HG03520 (cell line): ENCODE measurements around the gene KRTAP5-2.

Experiments used
- ATAC-seq: cut with Tn5 transposase; IDR thresholded peaks from one replicate; pipeline ENCODE4 v1.9.1; 2021; ENCODE audit warnings: mild to moderate bottlenecking, moderate library complexity; ENCODE audit not compliant: unreplicated experiment

The KRTAP5-2 gene

DNA sequence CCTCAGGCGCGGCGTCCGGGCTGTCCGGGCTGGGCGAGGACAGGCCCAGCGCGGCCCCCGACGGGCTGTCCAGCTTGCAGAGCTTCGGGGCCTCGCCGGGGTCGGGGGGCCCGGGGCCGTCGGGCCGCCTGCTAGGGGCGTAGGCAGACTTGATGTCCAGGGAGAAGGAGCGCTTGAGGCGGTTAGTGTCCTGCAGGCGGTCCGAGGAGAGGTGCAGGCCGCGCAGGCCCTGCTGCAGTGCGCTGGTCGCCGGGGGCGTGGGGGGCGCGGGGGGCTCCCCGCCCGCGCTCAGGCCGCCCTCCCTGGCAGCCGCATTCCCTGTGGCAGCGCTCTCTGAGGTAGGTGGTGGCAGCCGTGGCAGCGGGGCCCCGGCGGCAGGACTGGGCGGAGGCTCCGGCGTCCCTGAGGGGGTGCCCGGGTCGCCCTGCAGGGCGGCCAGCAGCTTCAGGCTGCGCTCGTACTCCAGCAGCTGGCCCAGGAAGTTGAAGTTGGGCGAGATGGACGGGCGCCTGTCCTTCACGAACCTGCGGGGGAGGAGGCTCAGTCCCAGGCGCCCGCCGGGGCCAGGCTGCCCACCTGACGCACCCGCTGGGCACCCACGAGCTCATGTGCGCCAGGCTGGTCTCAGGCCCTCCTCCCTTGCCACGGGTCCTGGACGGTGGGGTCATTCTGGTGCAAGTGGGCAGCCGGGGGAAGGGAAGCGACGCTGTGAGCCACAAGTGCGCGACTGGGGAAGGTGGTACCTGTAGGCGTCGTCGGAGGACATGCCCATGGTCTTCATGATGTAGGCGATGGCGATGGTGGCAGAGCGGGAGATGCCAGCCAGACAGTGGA, 40.8 kb downstream of the KRTAP5-2 start:
- ATAC-seq: no peak

DNA sequence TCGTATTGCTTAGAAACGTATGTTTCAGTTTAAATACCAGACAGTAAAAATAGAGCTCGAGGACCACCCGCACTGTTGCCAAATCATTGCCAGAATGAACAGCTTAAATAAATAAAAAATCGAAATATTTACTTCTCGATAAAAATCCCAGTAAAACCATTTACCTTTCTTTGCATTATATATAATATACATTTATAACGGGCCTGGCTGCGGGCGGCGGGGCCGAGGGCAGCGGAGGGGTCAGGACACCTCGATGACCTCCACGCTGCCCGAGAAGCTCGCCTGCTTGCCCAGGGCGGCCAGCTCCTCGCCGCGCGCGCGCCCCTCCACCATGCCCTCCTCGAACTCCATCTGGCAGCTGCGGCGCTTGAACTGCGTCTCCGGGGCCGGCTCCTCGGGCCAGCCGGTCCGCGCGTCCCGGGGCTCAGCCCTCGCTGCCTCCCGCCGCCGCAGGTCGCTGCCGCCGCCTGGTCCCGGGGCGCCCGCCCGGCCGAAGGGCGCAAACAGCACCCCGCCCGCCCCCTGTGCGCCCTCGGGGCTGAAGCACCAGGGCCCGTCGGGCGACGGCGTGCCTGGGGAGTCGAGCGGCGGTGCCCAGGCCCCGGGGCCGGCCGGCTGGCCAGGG, 41.7 kb downstream of the KRTAP5-2 start:
- no peak for ATAC-seq

DNA sequence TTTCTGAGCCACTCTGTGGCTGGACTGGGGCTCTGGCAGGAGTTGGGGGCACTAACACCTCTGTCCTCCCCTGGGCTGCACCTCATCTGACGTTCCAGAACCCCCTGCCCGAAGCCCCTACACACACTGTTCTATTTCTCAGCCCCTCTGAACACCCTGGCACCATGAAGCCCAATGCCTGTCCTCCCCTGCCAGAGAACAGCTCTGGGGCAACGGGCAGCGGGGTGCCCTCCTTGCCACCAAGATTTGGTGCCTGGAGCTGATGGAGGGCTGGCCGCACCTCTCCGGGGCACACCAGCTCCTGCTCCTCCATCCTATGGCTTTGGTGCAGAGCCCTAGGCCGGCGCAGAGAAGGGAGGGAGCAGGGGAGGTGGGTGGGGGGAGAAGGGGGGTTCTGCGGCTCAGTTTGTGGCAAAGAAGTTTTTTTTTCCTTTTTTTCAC, 42.4 kb downstream of the KRTAP5-2 start:
- no peak for ATAC-seq

DNA sequence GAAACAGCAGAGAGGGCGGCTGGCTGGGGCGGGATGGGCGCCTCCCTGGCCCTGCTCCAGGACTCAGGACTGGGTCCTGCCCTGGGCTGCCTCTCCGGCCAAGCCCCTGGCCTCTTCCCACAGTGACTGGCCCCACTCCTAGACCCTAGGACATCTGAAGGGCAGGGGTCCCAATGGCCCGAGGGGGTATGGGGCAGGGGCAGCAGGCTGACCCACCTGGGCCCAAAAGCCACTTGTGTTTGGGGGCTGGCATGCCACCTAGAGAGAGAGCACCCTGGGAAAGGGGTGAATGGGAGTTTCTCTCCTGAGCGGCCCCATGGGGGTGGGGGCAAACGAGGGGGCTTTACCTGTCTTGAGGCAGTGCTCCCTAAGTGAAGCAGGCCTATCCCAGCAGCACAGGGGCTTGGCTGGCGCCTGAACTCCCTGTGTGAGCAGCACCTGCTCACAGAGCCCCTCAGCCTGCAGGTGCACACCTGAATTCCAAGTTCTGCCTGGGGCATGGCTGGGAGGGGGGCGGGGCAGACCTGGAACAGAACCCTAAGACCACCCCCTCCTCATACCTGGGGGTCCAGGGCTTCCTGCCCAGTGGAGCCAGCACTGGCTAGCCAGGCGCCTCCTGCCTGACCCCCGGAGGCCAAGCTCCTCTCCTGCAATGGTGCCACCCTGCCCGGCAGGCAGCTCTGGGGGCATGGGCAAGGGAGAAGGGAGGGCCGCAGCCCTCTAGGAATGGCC, 42.9 kb downstream of the KRTAP5-2 start:
- ATAC-seq: no peak

DNA sequence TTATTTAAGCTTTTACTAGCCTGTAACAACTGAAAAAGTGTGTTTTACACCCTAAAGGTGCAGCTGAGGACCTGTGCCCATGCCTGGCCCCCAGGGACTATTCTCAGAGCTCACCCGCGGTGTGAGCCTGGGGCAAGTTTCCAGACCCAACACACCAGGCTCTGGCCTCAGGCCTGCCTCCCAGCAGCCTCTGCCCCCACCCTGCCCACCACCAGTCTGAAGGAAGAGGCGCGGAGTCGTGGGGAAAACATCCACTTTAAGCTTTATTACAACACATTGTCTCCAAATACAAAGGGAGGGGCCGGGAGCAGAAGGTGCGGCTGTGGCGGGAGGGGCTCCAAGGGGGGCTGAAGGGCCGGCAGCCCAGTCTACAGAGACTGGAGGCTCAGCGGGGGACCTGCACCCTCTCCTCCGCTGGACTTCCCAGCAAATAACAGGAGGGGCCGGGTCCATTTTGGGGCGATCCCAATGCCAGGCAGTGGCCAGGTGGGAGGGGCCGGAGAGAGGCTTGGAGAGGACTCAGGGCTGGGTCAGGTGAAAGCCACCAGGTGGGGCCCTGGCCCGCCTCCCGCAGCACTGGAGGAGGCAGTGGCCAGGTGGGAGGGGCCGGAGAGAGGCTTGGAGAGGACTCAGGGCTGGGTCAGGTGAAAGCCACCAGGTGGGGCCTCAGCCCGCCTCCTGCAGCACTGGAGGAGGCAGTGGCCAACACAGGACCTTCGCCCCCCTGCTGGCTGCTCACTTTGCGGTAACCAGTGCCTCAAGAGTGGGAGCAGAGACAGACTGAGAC, 44.1 kb downstream of the KRTAP5-2 start:
- ATAC-seq: no peak

DNA sequence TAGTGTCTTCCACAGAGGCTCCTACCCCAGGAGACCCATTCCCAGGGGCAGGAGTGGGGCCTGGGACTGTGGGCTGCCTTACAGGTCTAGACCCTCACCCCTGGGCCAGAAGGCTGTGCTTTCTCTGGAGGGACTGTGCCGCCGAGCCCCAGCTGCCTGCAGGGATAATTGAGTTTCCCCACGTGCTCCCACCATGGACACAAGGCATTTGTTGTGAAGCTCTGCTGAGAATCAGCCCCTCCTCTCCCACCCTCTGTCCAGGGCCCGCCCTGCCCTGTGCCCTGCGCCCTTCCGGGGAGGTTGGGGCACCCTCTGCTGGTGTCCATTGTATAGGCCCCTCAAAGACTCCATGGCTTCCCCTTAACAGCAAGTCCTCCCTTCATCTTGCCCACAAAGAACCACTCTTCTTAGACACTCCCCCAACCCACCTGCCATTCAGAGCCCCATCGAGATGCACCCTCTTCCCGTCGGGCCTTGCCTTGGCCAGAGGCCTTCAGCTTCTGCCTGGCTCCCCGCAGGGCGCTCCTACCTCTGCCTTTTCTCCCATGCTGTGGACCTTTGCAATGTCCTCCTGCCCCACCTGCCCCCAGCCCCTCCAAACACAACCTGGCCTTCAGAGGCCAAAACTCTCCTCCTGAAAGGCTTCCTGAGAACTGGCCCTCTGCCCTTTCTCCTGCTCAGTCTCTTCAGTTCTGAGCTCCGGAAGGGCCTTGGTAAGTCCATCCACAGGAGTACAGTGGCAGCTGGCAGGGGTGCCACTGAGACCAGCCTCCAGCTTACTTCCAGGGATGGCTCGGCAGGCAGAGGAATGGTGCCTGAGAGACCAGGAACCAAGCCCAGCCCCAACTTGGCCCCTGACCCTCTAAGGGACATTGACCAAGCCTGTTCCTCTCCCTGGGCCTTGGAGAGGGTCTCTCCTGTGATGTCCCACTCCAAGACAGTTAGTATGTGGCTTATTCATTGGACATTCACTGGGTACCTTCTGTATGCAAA, 48.5 kb downstream of the KRTAP5-2 start:
- ATAC-seq: no peak

DNA sequence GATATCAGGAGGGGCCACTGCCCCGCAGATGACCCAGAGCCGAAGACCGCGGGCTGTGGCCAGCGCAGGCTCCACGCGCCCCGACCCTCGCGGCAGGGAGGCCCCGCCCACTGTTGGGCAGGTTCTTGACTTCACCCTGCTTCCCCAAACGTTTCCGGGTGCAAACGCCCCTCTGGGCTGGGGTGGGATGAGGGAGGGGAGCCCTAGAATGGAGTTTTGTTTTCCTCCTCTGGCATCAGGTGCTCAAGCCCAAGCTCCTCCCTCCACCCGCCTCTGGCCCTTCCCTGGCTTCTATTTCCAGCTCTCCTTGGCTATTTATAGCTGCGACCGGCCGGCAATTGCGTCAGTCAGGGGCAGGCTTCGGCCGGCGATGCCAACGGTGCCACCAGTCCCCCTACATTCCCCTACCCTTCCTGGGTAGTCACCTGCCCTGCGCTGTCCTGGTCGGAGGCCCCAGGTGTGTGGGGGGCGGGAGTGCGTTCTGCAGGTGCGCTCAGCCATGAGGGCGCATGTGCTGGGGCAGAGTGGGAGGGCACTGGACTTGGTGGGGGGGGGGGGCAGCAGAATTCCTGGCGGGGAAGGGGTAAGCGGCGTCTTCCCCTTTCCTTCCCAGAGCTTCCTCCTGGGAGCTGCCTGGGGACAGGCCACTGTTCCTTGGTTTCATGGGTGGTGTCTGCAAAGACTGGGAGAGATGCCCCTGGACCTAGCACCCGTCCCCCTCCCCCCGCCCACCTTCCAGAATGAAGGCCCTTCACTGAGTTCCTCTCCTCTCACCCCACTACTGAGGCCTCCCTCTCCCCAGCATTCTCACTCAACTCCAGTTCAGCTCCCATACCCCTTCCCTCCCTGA, 49.6 kb downstream of the KRTAP5-2 start:
- ATAC-seq: no peak

DNA sequence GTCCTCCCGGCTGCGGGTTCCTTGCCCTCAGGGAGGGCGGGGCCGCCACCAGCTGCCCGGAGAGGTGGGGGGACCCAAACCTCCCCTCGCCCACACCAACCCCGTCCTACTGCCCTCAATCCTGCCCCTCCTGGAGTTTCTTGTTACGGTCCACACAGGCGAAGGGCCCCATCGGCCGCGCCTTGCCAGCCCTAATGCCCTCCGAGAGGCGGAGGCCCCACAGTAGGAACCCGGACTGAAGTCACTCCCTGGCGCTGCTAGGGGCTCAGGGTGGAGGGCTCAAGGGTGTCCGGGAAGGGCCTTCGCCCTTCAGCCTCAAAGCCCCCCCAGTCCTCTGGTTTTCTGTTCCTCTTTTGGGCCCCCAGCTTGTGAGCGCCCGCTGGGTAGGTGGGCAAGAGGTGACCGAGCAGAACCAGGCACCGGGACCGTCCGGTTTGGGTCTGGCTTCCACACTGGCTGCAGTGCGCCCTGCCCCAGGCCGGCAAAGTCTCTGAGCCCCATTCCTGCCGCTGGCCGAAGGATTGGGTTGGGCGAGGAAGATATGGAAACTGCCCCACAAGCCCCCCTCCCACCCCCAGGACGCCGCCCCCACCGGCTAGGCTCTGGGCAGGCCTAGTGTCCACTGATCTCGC, 50.5 kb downstream of the KRTAP5-2 start:
- ATAC-seq: no peak
